ENCODE results near the gene MIER1. TPM values are rescaled to one million over a fixed set of nuclear protein-coding genes. Genes with fewer than 3 reads are reported as not detected.
"Not testable (repeated sequence)": the region's sequence is repeated elsewhere in the genome, so short reads cannot be mapped to it uniquely, and the experiment has no call there.

Gene MIER1
- total RNA-seq, 1 donor = 52.2 TPM

- H3K4me3 ChIP-seq (ENCODE audit: low read depth, low read length) = no peak overlapping the region
- no peak for TF ChIP-seq CTCF (IDR thresholded peaks at IDR 0.05; ENCODE audit: insufficient read depth, low read depth, low read length)
- DNase-seq (ENCODE audit: low read depth) = no peak
Observed at GRCh38 chr1:66945316-66945715, 20.5 kb downstream of the MIER1 start.

GRCh38 chr1:66947267-66947666, 22.5 kb downstream of the MIER1 start:
- H3K4me3 ChIP-seq (ENCODE audit: low read depth, low read length) = no peak overlapping the region
- no peak for TF ChIP-seq CTCF (IDR thresholded peaks at IDR 0.05; ENCODE audit: insufficient read depth, low read depth, low read length)

GRCh38 chr1:66951513-66951912, 26.7 kb downstream of the MIER1 start:
- no peak overlapping the region for H3K4me3 ChIP-seq (ENCODE audit: low read depth, low read length)

More at GRCh38 chr1:66947267-66947666, 22.5 kb downstream of the MIER1 start:
- DNase-seq (ENCODE audit: low read depth) = no peak

GRCh38 chr1:66954208-66954607, 29.4 kb downstream of the MIER1 start:
- no peak for TF ChIP-seq CTCF (IDR thresholded peaks at IDR 0.05; ENCODE audit: insufficient read depth, low read depth, low read length)
- DNase-seq (ENCODE audit: low read depth) = no peak
- H3K4me3 ChIP-seq (ENCODE audit: low read depth, low read length) = no peak overlapping the region

More at GRCh38 chr1:66951513-66951912, 26.7 kb downstream of the MIER1 start:
- no peak for DNase-seq (ENCODE audit: low read depth)
- no peak for TF ChIP-seq CTCF (IDR thresholded peaks at IDR 0.05; ENCODE audit: insufficient read depth, low read depth, low read length)

GRCh38 chr1:66957938-66958337, 33.1 kb downstream of the MIER1 start:
- no peak overlapping the region for H3K4me3 ChIP-seq (ENCODE audit: low read depth, low read length)
- no peak for TF ChIP-seq CTCF (IDR thresholded peaks at IDR 0.05; ENCODE audit: insufficient read depth, low read depth, low read length)
- no peak for DNase-seq (ENCODE audit: low read depth)

GRCh38 chr1:66966188-66966873, 41.5 kb downstream of the MIER1 start:
- H3K4me3 ChIP-seq (ENCODE audit: low read depth, low read length); DNase-seq (ENCODE audit: low read depth): not testable (repeated sequence)

- TF ChIP-seq CTCF (IDR thresholded peaks at IDR 0.05; ENCODE audit: insufficient read depth, low read depth, low read length) = no peak
- DNase-seq (ENCODE audit: low read depth) = peak; percentile 16
- no peak overlapping the region for H3K4me3 ChIP-seq (ENCODE audit: low read depth, low read length)
Observed at GRCh38 chr1:66968574-66968973, 43.8 kb downstream of the MIER1 start.
